ENCODE measurements around the gene ARMC10. TPM values are rescaled to one million over a fixed set of nuclear protein-coding genes. Genes with fewer than 3 reads are reported as not detected.

The ARMC10 gene
- total RNA-seq, 1 donor from 2014 or later = 34.4 TPM

DNA sequence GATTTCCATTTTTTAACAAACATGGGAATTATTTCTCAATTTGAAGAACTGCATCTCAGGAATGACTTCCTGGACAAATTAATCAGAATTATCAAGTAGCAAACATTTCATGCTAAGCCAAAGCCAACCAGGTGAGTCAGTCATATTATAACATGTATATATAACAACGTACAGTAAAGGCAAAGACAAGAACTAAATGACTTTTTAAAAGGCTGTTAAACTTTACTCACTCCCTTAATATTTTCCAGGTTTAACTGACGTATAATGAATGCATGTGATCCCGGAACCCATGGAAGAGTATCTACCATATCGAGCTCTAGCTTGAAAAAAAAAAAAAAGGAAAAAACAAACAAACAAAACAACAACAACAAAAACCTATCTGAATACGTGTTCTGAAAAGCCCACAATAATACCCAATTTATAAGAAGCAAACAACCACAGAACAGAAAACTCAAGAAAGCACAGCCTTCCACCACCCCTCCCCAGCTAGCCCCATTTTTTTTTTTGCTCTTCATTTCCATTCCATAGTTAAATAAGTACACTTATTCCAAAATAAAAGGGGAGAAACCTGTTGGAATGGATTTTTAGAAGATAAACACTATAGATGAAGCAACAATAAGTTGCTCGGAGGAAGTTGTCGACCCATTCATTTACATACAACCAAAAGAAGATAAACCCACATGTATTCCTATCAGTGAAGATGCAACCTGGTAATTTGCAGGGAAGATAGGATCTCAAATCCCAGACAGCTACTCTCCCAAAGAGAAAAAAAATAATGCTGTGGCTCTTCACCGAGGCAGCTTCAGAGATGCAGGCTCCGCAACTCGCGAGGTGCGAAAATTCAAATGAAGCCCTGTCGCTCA lies 73.4 kb downstream of the ARMC10 start:
- DNase-seq (ENCODE audit: low spot score) = no peak
- ATAC-seq = no peak
- intact Hi-C loops (cut with DNase I) = no loop called here

Other genes starting within 250 kb of the ARMC10 start
- 4.2 TPM for gene LRRC17, start 162.1 kb upstream of the ARMC10 start, total RNA-seq
- gene FBXL13, start 344 bp upstream of the ARMC10 start, total RNA-seq = 2.5 TPM
- 18.2 TPM for gene NAPEPLD, start 74.0 kb downstream of the ARMC10 start, total RNA-seq
- gene PMPCB, start 222.3 kb downstream of the ARMC10 start, total RNA-seq = 45.7 TPM

Measured in sciatic nerve (tissue), 2 donors.